ENCODE data around the gene ETNK2. TPM values are rescaled to one million over a fixed set of nuclear protein-coding genes. Genes with fewer than 3 reads are reported as not detected.

Gene ETNK2
- total and polyA plus RNA-seq, 3 donors from 2014 or later: 116 to 227 (median 187) TPM

DNA sequence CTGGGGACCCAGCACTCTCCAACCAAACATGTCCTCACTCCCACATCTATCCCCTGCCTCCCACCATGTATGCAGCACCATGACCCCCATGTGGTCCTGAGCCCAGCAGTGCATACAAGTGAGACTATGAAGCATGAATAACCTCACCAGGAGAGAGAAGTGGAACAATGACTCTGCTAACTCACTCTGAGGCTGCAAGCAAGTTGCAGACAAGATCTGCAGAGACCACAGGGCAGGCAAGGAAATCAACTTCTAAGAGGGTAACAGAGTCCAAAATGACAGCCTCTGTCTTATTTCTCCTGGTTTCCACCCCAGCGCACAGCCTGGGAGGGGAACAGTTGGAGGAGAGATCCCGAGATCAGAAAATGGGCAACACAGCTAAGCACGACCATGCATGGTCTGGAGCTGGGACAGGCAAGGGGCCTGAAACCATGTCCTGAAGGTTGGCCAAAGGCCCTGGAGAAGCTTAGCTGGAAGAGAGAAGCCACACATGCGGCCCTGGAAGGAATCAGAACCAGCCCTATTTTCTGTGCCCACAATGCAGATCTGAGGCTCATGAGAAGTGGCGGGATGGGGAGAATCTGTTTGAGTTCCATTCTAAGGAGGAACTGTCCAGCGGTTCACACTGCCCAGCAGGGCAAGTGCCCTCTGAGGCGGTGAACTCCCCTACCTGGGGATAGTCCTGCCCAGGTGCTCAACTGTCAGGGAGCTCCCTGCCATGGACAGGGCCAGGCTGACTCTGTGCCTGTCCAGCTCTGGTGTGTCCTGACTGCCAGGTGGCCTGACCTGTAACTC is 26.8 kb upstream of the ETNK2 start:
- intact Hi-C loops (cut with DNase I; ENCODE audit: low total_unique reads): no loop called here
- H3K9me3 ChIP-seq: no peaks in the 10 kb centered on the region
- no peak for DNase-seq
- H3K27ac ChIP-seq: no peak overlapping the region
- no peak for TF ChIP-seq POLR2A (IDR thresholded peaks at IDR 0.05)
- H3K36me3 ChIP-seq (ENCODE audit: low read depth, missing control alignments): no peaks in the 10 kb centered on the region
- no peaks in the 10 kb centered on the region for H3K4me1 ChIP-seq
- H3K4me3 ChIP-seq: no peak overlapping the region
- no peaks in the 10 kb centered on the region for H3K27me3 ChIP-seq
- 85 to 95% methylated on average over 6 to 7 of the region's 7 CpGs for whole genome bisulfite sequencing, 2 donors

DNA sequence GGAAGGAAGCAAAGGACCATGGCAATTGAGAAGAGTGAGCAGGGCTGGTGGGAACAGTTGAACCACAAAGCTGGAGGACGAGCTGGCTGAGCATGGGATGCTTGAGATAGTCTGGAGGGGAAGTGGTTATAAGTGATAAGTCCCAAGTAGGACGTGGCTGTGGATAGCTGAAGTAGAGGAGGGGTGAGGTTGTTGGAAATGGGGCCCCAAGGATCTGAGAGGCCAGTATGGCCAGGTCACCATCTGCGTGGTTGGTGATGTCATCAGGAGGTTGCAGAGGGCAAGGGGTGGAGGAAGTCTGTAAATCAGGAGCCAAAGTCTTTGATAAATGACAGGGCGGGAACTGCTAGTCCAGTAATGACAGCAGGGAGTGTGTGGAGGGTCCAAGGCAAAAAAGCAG is 25.3 kb upstream of the ETNK2 start:
- Histone ChIP-seq H3K9me3 (no peaks in the 10 kb centered on the region), H3K36me3 (ENCODE audit: low read depth, missing control alignments) (no peaks in the 10 kb centered on the region), H3K27ac (no peak overlapping the region), H3K27me3 (no peaks in the 10 kb centered on the region), H3K4me1 (no peaks in the 10 kb centered on the region), H3K4me3 (no peak overlapping the region)
- WGBS, 2 donors: 65 to 66% methylated on average over 4 of the region's 4 CpGs
- intact Hi-C loops (cut with DNase I; ENCODE audit: low total_unique reads): no loop called here
- DNase-seq: no peak
- no peak for TF ChIP-seq POLR2A (IDR thresholded peaks at IDR 0.05)
- TF ChIP-seq, protein P1, sequence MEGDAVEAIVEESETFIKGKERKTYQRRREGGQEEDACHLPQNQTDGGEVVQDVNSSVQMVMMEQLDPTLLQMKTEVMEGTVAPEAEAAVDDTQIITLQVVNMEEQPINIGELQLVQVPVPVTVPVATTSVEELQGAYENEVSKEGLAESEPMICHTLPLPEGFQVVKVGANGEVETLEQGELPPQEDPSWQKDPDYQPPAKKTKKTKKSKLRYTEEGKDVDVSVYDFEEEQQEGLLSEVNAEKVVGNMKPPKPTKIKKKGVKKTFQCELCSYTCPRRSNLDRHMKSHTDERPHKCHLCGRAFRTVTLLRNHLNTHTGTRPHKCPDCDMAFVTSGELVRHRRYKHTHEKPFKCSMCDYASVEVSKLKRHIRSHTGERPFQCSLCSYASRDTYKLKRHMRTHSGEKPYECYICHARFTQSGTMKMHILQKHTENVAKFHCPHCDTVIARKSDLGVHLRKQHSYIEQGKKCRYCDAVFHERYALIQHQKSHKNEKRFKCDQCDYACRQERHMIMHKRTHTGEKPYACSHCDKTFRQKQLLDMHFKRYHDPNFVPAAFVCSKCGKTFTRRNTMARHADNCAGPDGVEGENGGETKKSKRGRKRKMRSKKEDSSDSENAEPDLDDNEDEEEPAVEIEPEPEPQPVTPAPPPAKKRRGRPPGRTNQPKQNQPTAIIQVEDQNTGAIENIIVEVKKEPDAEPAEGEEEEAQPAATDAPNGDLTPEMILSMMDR (IDR thresholded peaks at IDR 0.05): no peak

DNA sequence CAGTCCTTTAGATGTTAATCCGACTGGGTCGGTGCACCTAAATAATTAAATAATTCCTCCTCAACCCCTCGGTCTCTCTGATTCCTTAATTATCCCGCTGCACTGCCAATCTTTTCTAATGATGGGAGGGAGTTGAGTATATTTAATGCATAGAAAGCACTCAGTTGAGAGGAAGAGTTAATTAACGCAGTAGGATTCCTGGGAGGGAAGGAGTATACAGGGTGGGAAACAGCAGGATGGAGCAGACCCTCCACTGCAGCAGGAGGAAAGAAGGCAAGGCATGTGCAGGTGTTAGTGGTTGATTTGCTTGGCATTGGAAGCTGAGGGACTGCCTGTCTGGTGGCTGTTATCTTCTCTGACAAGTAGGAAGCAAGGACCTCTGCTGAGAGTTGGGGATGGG is 24.2 kb upstream of the ETNK2 start:
- Histone ChIP-seq H3K4me1 (no peaks in the 10 kb centered on the region), H3K9me3 (no peaks in the 10 kb centered on the region), H3K36me3 (ENCODE audit: low read depth, missing control alignments) (no peaks in the 10 kb centered on the region), H3K27ac (no peak overlapping the region), H3K27me3 (no peaks in the 10 kb centered on the region), H3K4me3 (no peak overlapping the region)
- WGBS, 2 donors: 61 to 73% methylated on average over 5 of the region's 5 CpGs
- TF ChIP-seq POLR2A (IDR thresholded peaks at IDR 0.05): no peak
- TF ChIP-seq, protein P1 (IDR thresholded peaks at IDR 0.05): no peak
- intact Hi-C loops (cut with DNase I; ENCODE audit: low total_unique reads): no loop called here
- DNase-seq: no peak

DNA sequence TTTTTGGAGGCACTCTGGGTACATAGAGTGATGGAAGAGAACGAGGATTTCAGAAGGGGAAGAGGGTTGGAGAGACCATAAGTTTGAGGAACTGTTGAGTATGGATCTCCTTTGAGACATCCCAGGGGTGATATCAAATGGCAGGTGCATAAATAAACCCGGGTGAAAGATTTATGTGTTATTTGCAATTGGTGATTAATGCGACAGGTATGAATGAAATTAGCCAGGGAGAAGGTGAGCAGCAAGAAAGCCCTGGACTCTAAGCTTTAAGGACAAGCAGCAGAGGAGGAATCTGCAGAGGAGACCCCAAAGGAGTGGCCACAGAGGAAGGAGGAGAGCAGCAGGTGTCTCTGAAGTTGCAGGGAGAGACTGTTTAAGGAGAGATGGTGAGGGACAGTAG is 23.1 kb upstream of the ETNK2 start:
- H3K27me3 ChIP-seq: no peaks in the 10 kb centered on the region
- intact Hi-C loops (cut with DNase I; ENCODE audit: low total_unique reads): no loop called here
- TF ChIP-seq, protein P1 (IDR thresholded peaks at IDR 0.05): no peak
- TF ChIP-seq POLR2A (IDR thresholded peaks at IDR 0.05): no peak

DNA sequence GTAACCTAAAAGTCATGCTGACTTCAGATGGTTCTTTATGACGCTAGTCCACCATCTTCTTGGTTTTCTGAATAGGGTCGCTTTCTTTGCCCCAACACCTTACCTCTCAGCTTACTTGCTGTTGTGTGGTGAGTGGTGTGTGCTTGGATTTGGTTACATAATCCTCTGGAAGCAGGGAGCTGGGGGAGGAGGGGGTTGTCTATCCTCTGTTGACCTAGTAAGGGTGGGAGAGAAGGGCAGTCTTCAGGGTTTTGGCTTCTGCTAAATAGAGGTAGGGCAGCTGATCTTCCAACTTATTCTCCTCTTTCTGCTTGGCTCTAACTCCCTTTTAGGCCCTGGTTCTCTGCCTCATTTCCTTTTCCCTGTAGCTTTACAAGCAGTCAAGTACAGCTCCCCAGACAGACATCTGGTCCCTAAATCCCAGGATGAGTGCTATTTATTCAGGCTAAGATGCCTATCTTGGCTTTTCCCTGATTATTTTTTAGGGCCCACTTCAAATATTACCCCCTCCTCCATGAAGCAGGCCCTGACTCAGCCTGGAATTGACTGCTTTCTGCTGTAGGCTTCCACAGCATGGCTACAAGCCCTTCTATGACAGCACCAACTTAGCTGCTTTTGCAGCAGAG is 20.7 kb upstream of the ETNK2 start:
- no peaks in the 10 kb centered on the region for H3K4me1 ChIP-seq
- no peak overlapping the region for H3K4me3 ChIP-seq
- no peaks in the 10 kb centered on the region for H3K36me3 ChIP-seq (ENCODE audit: low read depth, missing control alignments)
- H3K27me3 ChIP-seq: no peaks in the 10 kb centered on the region
- H3K9me3 ChIP-seq: no peaks in the 10 kb centered on the region
- TF ChIP-seq, protein P1 (IDR thresholded peaks at IDR 0.05): no peak
- no peak for TF ChIP-seq POLR2A (IDR thresholded peaks at IDR 0.05)
- H3K27ac ChIP-seq: no peak overlapping the region
- no peak for DNase-seq
- WGBS, 2 donors: 92 to 95% methylated on average over 2 of the region's 2 CpGs
- intact Hi-C loops (cut with DNase I; ENCODE audit: low total_unique reads): no loop called here

More for the DNA sequence above, 23.1 kb upstream of the ETNK2 start:
- no peaks in the 10 kb centered on the region for H3K36me3 ChIP-seq (ENCODE audit: low read depth, missing control alignments)
- no peak for DNase-seq
- H3K4me3 ChIP-seq: no peak overlapping the region
- no peaks in the 10 kb centered on the region for H3K4me1 ChIP-seq
- no peak overlapping the region for H3K27ac ChIP-seq
- 87 to 90% methylated on average over 3 of the region's 3 CpGs for WGBS, 2 donors
- H3K9me3 ChIP-seq: no peaks in the 10 kb centered on the region

All from testis (tissue), 3 donors.